HG02870 (cell line): ENCODE measurements around the gene DUS2.
"Not testable (repeated sequence)": the region's sequence is repeated elsewhere in the genome, so short reads cannot be mapped to it uniquely, and the experiment has no call there.

Experiments
- ATAC-seq: cut with Tn5 transposase; IDR thresholded peaks from one replicate; pipeline ENCODE4 v1.9.1; 2021; ENCODE audit warnings: mild to moderate bottlenecking, moderate library complexity; ENCODE audit not compliant: unreplicated experiment

DUS2 gene

DNA sequence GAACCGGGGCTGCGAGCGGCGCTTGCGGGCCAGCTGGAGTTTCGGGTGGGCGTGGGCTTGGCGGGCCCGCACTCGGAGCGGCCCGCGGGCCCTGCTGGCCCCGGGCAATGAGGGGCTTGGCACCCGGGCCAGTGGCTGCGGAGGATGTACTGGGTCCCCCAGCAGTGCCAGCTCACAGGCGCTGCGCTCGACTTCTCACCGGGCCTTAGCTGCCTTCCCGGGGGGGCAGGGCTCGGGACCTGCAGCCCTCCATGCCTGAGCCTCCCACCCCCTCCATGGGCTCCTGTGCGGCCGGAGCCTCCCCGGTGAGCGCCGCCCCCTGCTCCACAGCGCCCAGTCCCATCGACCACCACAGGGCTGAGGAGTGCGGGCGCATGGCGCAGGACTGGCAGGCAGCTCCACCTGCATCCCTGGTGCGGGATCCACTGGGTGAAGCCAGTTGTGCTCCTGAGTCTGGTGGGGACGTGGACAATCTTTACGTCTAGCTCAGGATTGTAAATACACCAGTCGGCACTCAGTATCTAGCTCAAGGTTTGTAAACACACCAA, 24.8 kb upstream of the DUS2 start:
- not testable (repeated sequence) for ATAC-seq

DNA sequence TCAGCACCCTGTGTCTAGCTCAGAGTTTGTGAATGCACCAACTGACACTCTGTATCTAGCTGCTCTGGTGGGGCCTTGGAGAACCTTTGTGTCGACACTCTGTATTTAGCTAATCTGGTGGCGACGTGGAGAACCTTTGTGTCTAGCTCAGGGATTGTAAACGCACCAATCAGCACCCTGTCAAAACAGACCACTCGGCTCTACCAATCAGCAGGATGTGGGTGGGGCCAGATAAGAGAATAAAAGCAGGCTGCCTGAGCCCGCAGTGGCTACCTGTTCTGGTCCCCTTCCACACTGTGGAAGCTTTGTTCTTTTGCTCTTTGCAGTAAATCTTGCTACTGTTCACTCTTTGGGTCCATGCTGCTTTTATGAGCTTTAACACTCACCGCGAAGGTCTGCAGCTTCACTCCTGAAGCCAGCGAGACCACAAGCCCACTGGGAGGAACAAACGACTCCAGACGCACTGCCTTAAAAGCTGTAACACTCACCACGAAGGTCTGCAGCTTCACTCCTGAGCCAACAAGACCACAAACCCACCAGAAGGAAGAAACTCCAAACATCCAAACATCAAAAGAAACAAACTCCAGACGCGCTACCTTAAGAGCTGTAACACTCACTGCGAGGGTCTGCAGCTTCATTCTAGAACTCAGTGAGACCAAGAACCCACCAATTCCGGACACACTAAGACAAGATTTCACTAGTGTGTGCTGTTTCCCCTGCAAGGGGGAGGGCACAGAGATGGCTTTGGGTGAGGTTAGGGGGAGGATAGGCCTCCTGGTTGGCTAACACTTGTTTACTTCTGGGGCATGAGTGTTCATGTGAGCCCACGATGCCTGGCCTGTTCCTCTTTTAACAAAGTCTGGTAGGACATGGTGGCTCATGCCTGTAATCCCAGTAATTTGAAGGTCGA, 24.1 kb upstream of the DUS2 start, which contains the start of gene DPEP2:
Gene DPEP2, minus strand, starts transcription at position 706 of the 910 bp plus-strand sequence. CDS start 6,272 bp downstream, outside the sequence.
- not testable (repeated sequence) for ATAC-seq

DNA sequence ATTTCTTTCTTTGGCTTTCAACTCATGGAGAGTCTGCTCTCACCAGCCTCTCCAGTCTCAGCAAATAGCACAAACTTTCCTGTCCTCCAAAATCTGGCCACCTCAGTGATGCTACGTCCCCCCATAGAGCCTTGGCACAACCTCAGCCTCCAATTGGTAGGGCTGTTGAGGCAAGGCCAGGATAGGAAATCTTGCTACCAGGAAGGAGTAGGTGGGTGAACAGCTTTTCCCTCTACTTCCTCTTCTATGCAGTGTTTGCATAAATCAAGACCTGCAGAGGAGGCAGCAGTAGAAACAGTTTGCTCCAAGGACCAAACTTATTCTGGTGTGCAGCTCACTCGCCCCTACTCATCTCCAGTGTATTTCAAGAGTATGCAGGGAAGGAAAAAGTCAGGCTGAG, 23.1 kb upstream of the DUS2 start:
- ATAC-seq: no peak

DNA sequence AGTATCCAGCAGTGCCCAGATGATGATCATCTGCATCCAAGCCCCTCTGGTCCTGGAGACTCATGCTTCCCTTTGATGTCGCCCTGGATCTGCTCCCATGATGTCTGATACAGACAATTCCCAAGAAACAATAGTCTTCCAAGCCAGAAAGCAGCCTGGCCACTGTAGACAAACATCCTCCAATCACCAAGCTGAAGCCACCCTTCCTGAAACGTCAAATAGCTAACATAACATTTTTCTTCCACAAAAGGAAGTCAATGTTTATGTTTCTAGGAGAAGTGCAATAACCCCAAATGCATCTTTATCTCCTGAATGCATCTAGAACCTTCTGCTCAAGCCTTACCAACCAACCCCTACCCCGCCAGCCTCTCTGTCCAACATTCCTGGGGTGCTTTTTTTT, 22.6 kb upstream of the DUS2 start:
- ATAC-seq: no peak

DNA sequence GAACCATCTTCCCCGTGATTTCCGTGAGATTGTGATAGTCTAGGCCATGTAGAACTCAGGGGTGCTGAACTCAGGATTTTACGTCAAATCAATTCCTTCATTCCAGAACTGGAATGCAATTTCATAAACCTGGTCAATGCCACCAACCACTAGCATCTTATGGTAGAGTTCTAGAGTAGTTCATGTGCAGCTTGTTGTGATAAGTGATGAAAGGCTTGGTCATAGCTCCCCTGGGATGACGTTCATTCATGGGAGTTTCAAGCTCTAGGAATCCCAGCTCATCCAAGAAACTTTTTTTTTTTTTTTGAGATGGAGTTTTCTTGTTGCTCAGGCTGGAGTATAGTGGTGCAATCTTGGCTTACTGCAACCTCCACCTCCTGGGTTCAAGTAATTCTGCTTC, 20.1 kb upstream of the DUS2 start:
- ATAC-seq: no peak

DNA sequence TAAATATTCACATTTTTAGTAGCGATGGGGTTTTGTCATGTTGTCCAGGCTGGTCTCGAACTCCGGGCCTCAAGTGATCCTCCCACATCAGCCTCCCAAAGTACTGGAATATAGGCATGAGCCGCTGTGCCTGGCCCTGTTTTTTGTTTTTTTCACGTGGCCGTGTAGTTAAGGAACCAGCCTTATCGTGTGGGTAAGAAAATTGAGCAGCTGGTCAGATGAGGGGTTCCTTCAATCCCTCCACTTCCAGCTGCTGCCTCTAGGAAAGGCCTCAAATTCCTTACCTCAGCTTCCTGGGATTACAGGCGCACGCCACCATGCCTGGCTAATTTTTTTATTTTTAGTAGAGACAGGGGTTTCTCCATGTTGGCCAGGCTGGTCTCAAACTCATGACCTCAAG, 17.9 kb upstream of the DUS2 start:
- ATAC-seq: no peak

DNA sequence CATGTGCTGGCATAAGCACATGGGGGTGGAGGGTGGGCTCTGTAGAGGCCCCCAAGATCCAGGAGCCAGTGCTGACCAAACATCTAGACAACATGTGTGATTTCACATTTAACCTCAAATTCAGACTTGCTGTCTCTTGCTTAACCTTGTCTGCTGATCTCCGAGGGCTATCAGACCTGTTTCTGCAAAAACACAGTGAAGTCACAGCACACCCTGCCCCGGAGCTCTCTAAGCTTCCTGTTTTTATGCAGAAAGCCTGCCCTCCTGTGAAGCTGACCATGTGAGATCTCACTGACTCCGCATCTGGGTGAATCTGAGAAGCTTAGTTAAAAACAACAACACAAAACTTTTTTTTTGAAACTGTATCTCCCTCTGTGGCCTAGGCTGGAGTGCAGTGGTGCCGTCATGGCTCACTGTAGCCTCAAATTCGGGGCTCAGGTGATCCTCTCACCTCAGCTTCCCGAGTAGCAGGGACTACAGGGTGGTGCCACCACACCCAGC, 17.2 kb upstream of the DUS2 start:
- ATAC-seq: no peak

DNA sequence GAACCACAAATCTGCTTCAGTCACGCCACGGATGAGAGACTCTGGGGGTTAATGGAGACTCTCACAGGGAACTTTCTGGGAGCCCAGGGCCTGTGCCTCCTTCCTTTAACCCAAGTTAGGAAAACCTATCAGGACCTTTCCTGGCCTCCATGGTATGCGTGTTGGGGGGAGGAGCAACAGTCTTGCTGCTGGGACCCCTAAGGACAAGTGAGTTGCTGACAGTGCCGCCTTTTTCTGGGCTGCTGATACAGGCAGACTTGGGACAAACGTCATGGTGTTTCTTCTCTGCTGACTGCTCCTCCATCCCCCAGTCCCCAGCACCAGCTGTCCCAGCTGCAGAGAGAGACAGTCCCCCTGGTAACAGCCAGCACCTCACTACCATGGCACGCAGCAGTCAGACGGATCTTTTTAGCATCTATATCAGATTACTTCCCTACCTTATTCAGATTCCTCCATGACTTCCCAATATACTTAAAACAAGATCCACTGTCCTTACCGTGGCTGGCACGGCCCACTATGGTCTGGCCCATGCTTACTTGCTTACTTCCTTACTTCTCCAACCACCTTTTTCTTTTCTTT, 13.8 kb upstream of the DUS2 start:
- no peak for ATAC-seq

DNA sequence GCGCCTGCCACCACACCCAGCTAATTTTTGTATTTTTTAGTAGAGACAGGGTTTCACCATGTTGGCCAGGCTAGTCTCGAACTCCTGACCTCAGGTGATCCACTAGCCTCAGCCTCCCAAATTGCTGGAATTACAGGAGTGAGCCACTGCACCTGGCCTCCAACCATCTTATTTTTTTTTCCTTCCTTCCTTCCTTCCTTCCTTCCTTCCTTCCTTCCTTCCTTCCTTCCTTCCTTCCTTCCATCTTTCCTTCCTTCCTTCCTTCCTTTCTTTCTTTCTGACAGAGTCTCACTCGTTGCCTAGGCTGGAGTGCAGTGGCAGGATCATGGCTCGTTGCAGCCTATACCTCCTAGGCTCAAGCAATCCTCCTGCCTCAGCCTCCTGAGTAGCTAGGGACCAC, 13.2 kb upstream of the DUS2 start:
- not testable (repeated sequence) for ATAC-seq

DNA sequence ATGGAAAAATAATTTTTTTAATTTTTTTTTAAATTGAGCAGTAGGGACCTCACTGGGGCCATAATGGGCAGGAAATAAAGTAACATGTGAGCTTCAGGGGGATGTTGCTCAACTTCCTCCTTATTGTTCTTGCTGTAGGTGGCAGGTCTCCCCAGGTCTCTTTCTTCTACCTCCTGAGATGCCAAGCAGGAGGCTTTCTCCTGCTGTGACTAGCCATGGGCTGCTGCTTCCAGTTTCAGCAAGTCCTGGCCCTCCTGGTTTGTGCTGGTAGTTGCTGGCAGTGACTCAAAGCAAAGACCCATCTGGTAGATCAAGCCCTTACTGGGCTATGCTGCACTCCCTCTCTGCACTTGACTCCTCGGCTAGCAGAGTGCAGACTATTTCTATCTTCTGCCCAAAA, 9.6 kb upstream of the DUS2 start:
- ATAC-seq: no peak

DNA sequence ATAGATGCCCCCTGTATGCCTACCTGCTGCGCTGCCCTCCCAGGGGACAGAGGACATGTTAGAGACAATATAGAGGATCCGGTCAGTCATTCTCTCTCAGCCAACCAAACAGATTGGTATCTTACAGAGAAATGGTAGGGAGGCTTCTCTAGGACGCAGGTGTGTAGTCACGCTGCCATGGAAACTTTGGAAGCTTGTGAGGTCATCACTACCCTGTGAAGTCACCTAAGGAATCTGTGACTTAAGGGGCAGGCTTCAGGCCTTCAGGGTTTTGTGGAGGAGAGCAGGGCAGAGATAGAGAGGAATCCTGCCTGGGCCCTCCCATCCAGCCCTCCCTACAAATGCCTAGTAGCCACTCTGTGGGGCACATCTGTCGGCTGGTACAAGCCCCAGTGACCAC, 7.4 kb upstream of the DUS2 start, which contains the start of gene DPEP2NB:
Gene DPEP2NB, minus strand, starts transcription at position 231 of the 400 bp plus-strand sequence. Its CDS starts 141 bp downstream, at position 90.
- no peak for ATAC-seq

DNA sequence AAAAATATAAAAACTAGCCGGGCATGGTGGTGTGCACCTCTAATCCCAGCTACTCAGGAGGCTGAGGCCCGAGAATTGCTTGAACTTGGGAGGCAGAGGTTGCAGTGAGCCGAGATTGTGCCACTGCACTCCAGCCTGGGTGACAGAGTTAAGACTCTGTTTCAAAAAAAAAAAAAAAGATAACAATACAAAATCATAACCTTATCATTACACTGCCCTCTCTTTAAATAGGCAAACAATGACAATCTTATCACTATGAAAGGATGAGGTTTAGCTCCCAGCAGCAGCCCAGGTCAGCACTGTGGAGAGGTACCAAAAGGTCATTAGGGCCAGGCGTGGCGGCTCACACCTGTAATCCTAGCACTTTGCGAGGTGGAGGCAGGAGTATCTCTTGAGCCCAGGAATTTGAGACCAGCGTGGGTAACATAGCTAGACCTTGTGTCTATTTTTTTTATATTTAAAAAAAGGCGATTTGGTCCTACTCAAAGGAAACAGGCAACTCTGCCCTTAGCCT, 3.9 kb upstream of the DUS2 start:
- ATAC-seq: no peak

DNA sequence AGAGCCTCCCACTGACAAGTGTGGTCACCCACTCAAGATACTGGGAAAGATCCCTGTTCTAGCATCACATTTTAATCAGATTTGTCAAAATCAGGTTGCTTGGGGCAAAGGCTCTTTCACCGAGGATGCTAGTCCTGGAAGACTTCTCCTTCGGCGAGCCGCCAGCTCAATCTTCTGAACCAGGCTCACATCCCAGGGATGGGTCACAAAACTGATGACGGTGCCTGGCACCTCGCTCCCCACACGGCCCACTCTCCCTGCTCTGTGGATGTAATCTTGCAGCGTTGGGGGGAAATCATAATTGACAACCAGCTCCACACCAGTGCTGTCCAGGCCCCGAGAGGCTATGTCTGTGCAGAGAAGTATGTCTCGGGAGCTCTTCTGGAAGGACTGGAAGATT, 1.6 kb upstream of the DUS2 start:
- ATAC-seq: no peak

DNA sequence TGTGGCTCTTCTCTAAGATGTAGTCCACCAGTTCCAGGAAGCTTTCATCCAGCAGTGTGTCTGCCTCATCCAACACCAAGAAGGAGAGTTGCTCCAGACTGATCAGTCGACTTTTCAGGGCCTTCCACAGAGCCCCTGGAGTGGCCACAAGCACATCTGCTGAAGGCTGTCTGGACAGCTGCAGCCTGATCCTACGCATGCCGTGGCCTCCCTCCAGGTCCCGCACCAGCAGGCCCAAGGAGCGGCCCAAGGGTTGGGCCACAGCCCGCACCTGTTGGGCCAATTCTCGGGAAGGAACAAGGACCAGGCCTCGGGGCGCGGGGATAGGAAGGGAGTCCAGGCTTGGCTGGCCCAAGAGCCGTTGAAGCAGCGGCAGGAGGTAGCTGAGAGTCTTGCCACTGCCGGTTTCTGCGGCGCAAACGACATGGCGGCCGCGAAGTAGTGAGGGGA, 781 bp upstream of the DUS2 start:
- ATAC-seq: no peak

DNA sequence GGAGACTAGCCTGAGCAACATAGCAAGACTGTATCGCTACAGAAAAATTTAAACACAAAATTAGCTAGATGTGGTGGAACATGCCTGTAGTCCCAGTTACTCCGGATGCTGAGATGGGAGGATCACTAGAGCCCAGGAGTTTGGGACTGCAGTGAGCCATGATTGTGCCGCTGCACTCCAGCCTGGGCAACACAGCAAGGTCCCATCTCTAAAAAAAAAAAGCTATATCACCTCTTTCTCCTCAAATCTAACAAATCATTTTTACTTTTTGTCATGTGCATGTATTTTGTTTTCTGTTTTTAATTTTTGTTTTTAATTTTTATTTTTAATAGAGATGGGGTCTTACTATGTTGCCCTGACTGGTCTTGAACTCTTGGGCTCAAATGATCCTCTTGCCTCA, 5.9 kb downstream of the DUS2 start:
- no peak for ATAC-seq

DNA sequence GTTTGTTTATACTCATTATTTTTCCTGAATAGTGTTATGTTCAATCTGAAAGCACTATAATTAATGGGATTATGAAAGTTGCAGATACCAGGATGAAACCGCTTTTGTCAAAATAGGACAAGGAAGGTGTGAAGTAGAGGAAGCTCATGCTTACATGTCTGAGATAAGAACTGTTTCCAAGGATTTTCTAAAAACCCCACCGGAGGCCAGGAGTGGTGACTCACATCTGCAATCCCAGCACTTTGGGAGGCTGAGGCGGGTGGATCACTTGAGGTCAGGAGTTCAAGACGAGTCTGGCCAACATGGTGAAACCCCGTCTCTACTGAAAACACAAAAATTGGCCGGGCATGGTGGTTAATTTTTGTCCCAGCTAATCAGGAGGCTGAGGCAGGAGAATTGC, 7.0 kb downstream of the DUS2 start:
- ATAC-seq: not testable (repeated sequence)

DNA sequence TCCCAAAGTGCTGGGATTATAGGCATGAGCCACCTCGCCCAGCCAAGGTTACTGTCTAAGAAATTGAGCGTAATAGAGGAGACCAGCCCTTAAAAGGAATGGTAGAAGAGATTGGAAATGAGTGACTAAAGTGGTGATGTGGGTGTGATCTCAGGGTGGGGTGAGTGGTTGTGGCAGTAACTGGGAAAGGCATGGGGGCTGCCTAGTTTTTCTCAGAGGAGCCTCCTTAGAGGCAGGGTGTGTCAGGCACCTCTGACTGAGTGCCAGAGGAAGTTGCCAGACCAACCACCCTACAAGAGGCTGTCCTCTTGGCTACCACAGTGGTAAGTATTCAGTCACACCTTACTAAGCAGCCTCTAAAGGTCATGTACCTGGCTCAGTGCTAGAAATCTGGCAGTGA, 8.9 kb downstream of the DUS2 start:
- no peak for ATAC-seq

DNA sequence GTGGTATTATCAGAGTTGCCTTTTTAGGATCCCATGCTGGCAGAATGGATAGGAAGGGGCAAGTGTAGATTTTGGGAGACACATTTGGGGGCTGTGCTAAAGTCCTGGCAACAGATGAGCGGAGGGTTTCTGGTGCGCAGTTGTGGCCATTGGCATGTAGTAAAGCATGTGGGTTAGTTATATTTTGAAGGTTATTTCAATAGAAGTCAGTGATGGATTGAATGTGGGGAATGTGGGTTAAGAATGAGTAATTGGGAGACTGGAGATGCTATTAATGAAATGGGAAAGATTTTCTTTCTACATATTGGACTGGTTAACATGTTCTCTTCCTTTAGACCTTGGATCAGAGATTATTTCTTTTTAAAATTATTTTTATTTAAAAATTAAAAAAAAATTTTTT, 10.0 kb downstream of the DUS2 start:
- no peak for ATAC-seq

DNA sequence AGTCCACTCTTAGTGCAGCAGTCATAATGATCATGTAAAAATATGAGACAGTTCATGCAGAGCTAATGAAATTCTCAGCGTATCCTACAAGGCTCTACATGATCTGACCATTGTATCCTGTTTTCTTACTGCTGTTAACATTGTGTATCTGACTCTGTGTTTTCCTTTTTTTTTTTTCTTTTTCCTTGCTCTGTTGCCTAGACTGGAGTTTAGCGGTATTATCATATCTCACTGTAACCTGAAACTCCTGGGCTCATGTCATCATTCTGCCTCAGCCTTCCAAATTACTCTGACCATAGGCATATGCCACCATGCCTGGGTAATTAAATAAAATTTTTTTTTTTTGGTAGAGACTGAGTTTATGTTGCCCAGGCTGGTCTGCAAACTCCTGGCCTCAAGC, 12.1 kb downstream of the DUS2 start:
- no peak for ATAC-seq

DNA sequence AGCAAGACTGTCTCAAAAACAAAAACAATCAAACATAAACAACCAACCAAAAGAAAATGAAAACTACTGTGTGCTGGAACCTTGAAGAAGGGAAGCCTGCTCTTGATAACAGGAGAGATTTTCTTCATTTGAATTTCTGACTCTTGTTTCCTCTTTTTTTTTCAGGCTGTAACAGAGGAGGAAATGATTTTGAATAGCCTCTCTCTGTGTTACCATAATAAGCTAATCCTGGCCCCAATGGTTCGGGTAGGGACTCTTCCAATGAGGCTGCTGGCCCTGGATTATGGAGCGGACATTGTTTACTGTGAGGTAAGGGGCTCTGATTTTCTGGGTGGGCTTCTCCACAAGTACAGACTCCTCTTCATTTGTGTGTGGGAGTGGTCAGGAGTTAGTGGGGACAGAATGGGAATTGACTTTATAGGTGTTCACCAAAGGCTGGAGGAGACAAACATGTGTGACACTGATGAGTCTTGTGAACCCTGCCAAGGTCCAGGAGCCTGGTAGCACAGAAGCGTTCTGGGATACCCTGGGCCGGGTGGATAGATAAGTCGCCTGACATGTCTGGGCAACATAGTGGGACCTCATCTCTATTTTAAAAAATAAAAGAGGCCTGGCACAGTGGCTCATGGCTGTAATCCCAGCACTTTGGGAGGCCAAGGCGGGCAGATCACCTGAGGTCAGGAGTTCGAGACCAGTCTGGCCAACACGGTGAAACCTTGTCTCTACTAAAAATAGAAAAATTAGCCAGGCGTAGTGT, 14.9 kb downstream of the DUS2 start:
- no peak for ATAC-seq
